ENCODE measurements around the gene ZNF20. TPM values are rescaled to one million over a fixed set of nuclear protein-coding genes. Genes with fewer than 3 reads are reported as not detected.

ZNF20 gene
- total and polyA plus RNA-seq, 9 of the 15 experiments (the other 6 are each of a cell fraction or from before 2014, with no cell fraction given), result 1.4 to 3.7 (median 3.1) TPM

DNA sequence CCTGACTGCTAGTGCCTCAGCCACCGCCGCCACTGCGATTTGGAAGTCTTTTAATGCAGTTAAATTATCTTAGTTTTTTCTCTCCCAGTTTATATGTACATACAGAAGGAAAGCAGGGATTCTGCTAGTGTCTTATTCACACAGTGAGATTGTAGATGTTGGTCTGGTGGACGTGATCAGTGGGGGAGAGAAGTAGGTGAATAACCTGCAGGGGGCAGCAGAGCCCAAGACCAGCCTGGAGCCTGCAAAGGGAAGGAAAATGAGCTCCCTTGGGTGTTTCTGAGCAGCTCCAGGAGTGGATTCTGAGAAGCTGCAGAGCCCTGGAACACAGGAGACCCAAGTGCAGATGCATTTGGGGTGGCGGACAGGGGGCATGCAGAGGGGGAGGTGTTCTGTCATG lies 49.3 kb downstream of the ZNF20 start (continued):
- TF ChIP-seq TSHZ1 (CRISPR knock-in tag; IDR thresholded peaks at IDR 0.05) (no peak), FIP1L1 (IDR thresholded peaks at IDR 0.05; ENCODE audit: low read depth, low read length, poor library complexity, severe bottlenecking) (no peak), ZNF24 (IDR thresholded peaks at IDR 0.05) (no peak), RAD21 (CRISPR knock-in tag; conservative IDR thresholded peaks at IDR 0.05 in 1 of 2, IDR thresholded peaks at IDR 0.05 in 1 of 2) (peak; percentile 19 to 65; a peak in 3 of 4 replicates), ZBTB49 (CRISPR knock-in tag; IDR thresholded peaks at IDR 0.05; ENCODE audit: borderline replicate concordance) (no peak), HIVEP1 (CRISPR knock-in tag; IDR thresholded peaks at IDR 0.05) (no peak), CTCF (IDR thresholded peaks at IDR 0.05 in 2 of 3, conservative IDR thresholded peaks at IDR 0.05 in 1 of 3; ENCODE audit: insufficient read depth in 2 of 3, low read depth in 1 of 3, low read length in 3 of 3) (peak; percentile 68 to 74 (median 69)), TBP (optimal IDR thresholded peaks at IDR 0.05; ENCODE audit: low read depth, low read length) (no peak), ETV1 (tag; conservative IDR thresholded peaks at IDR 0.05; ENCODE audit: low read depth) (no peak), WHSC1 (IDR thresholded peaks at IDR 0.05; ENCODE audit: low read length) (no peak)
- TF ChIP-seq, protein P1, sequence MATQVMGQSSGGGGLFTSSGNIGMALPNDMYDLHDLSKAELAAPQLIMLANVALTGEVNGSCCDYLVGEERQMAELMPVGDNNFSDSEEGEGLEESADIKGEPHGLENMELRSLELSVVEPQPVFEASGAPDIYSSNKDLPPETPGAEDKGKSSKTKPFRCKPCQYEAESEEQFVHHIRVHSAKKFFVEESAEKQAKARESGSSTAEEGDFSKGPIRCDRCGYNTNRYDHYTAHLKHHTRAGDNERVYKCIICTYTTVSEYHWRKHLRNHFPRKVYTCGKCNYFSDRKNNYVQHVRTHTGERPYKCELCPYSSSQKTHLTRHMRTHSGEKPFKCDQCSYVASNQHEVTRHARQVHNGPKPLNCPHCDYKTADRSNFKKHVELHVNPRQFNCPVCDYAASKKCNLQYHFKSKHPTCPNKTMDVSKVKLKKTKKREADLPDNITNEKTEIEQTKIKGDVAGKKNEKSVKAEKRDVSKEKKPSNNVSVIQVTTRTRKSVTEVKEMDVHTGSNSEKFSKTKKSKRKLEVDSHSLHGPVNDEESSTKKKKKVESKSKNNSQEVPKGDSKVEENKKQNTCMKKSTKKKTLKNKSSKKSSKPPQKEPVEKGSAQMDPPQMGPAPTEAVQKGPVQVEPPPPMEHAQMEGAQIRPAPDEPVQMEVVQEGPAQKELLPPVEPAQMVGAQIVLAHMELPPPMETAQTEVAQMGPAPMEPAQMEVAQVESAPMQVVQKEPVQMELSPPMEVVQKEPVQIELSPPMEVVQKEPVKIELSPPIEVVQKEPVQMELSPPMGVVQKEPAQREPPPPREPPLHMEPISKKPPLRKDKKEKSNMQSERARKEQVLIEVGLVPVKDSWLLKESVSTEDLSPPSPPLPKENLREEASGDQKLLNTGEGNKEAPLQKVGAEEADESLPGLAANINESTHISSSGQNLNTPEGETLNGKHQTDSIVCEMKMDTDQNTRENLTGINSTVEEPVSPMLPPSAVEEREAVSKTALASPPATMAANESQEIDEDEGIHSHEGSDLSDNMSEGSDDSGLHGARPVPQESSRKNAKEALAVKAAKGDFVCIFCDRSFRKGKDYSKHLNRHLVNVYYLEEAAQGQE (IDR thresholded peaks at IDR 0.05; ENCODE audit: borderline replicate concordance), result peak; percentile 33; the same call in 1 of the 2 replicates
- TF ChIP-seq, protein P1 (CRISPR knock-in tag; IDR thresholded peaks at IDR 0.05; ENCODE audit: low read depth), result no peak
